ENCODE measurements around the gene NTN3. TPM values are rescaled to one million over a fixed set of nuclear protein-coding genes. Genes with fewer than 3 reads are reported as not detected.

The NTN3 gene
- total and polyA plus RNA-seq, 2 donors from 2014 or later = 0.28 TPM; not detected in 1

DNA sequence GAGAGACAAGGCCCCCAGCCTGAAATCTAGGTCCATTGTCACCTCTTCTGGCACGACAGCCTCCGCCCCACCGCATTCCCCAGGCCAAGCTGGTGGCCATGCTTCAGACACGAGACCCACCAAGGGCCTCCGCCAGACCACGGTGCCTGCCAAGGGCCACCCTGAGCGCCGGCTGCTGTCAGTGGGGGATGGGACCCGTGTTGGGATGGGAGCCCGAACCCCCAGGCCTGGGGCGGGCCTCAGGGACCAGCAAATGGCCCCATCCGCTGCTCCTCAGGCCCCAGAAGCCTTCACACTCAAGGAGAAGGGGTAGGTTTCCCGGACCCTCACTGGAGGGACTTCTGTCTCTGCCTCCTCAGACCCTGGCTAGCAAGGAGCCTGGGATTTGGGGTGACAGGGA, 10.2 kb upstream of the NTN3 start:
- no peak for FAIRE-seq

DNA sequence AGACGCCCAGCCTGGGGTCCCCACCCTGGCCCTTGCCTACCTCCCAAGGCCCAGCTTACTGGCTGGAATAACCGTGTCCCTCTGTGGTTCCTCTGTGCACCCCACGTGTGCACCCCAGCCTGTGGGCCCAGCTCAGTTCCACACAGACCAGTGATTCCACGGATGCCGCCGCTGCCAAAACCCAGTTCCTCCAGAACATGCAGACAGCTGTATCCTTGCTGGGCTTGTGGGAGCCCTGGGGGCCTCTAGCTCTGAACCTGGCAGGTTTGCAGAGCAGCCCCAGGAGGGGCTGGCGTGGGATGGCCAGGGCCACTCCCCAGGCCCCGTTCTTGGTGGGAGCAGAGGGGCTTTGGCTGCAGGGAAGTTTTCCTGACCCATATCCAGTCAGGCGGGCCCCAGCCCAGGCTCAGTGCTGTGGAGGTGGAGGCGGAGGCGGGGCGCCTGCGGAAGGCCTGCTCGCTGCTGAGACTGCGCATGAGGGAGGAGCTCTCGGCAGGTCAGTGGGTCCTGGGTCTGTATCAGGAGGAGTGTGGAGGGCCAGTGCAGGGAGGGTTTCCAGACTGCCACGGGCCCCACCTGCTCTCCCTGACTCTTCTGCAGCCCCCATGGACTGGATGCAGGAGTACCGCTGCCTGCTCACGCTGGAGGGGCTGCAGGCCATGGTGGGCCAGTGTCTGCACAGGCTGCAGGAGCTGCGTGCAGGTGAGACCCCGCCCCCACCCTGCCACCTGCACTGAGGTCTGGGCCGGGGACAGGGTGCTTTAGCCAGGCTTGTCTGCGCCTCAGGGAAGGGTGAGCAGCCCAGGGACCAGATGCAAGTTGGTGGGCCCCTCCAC, 8.8 kb upstream of the NTN3 start:
- H3K36me3 ChIP-seq (ENCODE audit: control insufficient read depth in 2 of 3, insufficient read depth in 3 of 3, low read length in 3 of 3) = no peaks in the 10 kb centered on the region
- DNase-seq (peak in 2 of 5 donors; percentile 44 to 69), FAIRE-seq (no peak)
- intact Hi-C loops (cut with DNase I) = no loop called here
- H3K4me1 ChIP-seq (ENCODE audit: control insufficient read depth in 2 of 3, insufficient read depth in 2 of 3, low read depth in 1 of 3, low read length in 3 of 3) = peaks cover 0 to 6% (median 0%) of the 10 kb centered on the region in 3 donors
- no peak overlapping the region for H3K27ac ChIP-seq (ENCODE audit: low read depth in 2 of 2, low read length in 2 of 2)
- TF ChIP-seq, protein P1, sequence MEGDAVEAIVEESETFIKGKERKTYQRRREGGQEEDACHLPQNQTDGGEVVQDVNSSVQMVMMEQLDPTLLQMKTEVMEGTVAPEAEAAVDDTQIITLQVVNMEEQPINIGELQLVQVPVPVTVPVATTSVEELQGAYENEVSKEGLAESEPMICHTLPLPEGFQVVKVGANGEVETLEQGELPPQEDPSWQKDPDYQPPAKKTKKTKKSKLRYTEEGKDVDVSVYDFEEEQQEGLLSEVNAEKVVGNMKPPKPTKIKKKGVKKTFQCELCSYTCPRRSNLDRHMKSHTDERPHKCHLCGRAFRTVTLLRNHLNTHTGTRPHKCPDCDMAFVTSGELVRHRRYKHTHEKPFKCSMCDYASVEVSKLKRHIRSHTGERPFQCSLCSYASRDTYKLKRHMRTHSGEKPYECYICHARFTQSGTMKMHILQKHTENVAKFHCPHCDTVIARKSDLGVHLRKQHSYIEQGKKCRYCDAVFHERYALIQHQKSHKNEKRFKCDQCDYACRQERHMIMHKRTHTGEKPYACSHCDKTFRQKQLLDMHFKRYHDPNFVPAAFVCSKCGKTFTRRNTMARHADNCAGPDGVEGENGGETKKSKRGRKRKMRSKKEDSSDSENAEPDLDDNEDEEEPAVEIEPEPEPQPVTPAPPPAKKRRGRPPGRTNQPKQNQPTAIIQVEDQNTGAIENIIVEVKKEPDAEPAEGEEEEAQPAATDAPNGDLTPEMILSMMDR (IDR thresholded peaks at IDR 0.05; ENCODE audit: borderline replicate concordance, extremely low read depth, insufficient read depth) = no peak
- H3K9me3 ChIP-seq (ENCODE audit: control insufficient read depth in 2 of 3, insufficient read depth in 1 of 3, low read length in 3 of 3) = no peaks in the 10 kb centered on the region
- no peak overlapping the region for H3K9ac ChIP-seq (ENCODE audit: low read length in 3 of 3)
- no peak overlapping the region for H3K4me3 ChIP-seq (ENCODE audit: low read length in 3 of 3)
- no peaks in the 10 kb centered on the region for H3K27me3 ChIP-seq (ENCODE audit: control insufficient read depth, insufficient read depth, low read length)

More for the DNA sequence above, 10.2 kb upstream of the NTN3 start:
- H3K4me3 ChIP-seq (ENCODE audit: low read length in 3 of 3) = no peak overlapping the region
- no peak overlapping the region for H3K27ac ChIP-seq (ENCODE audit: low read depth in 2 of 2, low read length in 2 of 2)
- TF ChIP-seq, protein P1 (IDR thresholded peaks at IDR 0.05; ENCODE audit: borderline replicate concordance, extremely low read depth, insufficient read depth) = no peak
- intact Hi-C loops (cut with DNase I) = no loop called here
- no peaks in the 10 kb centered on the region for H3K27me3 ChIP-seq (ENCODE audit: control insufficient read depth, insufficient read depth, low read length)
- H3K9me3 ChIP-seq (ENCODE audit: control insufficient read depth in 2 of 3, insufficient read depth in 1 of 3, low read length in 3 of 3) = no peaks in the 10 kb centered on the region
- H3K4me1 ChIP-seq (ENCODE audit: control insufficient read depth in 2 of 3, insufficient read depth in 2 of 3, low read depth in 1 of 3, low read length in 3 of 3) = peaks cover 0 to 6% (median 0%) of the 10 kb centered on the region in 3 donors
- no peak overlapping the region for H3K9ac ChIP-seq (ENCODE audit: low read length in 3 of 3)
- H3K36me3 ChIP-seq (ENCODE audit: control insufficient read depth in 2 of 3, insufficient read depth in 3 of 3, low read length in 3 of 3) = no peaks in the 10 kb centered on the region
- DNase-seq = peak in 2 of 5 donors; percentile 52 to 68

DNA sequence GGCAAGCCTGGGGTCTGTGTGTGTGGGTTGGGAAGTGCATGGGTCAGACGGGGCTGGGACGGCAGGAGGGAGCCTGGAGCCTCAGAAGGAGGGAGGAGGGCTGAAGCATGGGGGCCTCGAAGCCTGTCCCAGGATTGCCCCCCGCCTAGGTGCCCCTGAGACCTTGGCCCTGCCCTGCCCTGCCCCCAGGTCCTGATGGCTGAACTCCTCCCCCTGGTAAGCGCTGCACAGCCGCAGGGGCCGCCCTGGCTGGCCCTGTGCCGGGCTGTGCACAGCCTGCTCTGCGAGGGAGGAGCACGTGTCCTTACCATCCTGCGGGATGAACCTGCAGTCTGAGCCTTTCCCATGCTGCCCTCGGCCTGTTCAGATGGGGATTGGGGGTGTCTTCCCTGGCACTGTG, 6.8 kb upstream of the NTN3 start:
- TF ChIP-seq, protein P1 (IDR thresholded peaks at IDR 0.05; ENCODE audit: borderline replicate concordance, extremely low read depth, insufficient read depth) = no peak
- FAIRE-seq (no peak), DNase-seq (peak in 2 of 5 donors; percentile 33 to 71)
- no peak overlapping the region for H3K4me3 ChIP-seq (ENCODE audit: low read length in 3 of 3)
- intact Hi-C loops (cut with DNase I) = no loop called here
- no peak overlapping the region for H3K9ac ChIP-seq (ENCODE audit: low read length in 3 of 3)
- no peaks in the 10 kb centered on the region for H3K36me3 ChIP-seq (ENCODE audit: control insufficient read depth in 2 of 3, insufficient read depth in 3 of 3, low read length in 3 of 3)
- H3K27me3 ChIP-seq (ENCODE audit: control insufficient read depth, insufficient read depth, low read length) = no peaks in the 10 kb centered on the region
- no peak overlapping the region for H3K27ac ChIP-seq (ENCODE audit: low read depth in 2 of 2, low read length in 2 of 2)
- peaks cover 0 to 11% (median 0%) of the 10 kb centered on the region in 3 donors for H3K4me1 ChIP-seq (ENCODE audit: control insufficient read depth in 2 of 3, insufficient read depth in 2 of 3, low read depth in 1 of 3, low read length in 3 of 3)
- H3K9me3 ChIP-seq (ENCODE audit: control insufficient read depth in 2 of 3, insufficient read depth in 1 of 3, low read length in 3 of 3) = no peaks in the 10 kb centered on the region

Data from kidney (tissue), 14 donors.